ENCODE data around the gene KIAA1755.

GRCh38 chr20:38296433-38296832, 35.9 kb upstream of the KIAA1755 start:
- TF ChIP-seq, protein P1, sequence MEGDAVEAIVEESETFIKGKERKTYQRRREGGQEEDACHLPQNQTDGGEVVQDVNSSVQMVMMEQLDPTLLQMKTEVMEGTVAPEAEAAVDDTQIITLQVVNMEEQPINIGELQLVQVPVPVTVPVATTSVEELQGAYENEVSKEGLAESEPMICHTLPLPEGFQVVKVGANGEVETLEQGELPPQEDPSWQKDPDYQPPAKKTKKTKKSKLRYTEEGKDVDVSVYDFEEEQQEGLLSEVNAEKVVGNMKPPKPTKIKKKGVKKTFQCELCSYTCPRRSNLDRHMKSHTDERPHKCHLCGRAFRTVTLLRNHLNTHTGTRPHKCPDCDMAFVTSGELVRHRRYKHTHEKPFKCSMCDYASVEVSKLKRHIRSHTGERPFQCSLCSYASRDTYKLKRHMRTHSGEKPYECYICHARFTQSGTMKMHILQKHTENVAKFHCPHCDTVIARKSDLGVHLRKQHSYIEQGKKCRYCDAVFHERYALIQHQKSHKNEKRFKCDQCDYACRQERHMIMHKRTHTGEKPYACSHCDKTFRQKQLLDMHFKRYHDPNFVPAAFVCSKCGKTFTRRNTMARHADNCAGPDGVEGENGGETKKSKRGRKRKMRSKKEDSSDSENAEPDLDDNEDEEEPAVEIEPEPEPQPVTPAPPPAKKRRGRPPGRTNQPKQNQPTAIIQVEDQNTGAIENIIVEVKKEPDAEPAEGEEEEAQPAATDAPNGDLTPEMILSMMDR (IDR thresholded peaks at IDR 0.05 in 2 of 3, conservative IDR thresholded peaks at IDR 0.05 in 1 of 3; ENCODE audit: control insufficient read depth in 2 of 3, extremely low read depth in 1 of 3, insufficient read depth in 1 of 3, low read depth in 3 of 3, low read length in 3 of 3): no peak
- TF ChIP-seq POLR2A (IDR thresholded peaks at IDR 0.05; ENCODE audit: low read depth, low read length): no peak
- no peak for TF ChIP-seq IRF4 (IDR thresholded peaks at IDR 0.05; ENCODE audit: low read depth, low read length)
- TF ChIP-seq RCOR1 (conservative IDR thresholded peaks at IDR 0.05; ENCODE audit: low read depth, low read length): no peak
- TF ChIP-seq ZNF207 (IDR thresholded peaks at IDR 0.05; ENCODE audit: borderline replicate concordance): no peak
- TF ChIP-seq, protein P2, sequence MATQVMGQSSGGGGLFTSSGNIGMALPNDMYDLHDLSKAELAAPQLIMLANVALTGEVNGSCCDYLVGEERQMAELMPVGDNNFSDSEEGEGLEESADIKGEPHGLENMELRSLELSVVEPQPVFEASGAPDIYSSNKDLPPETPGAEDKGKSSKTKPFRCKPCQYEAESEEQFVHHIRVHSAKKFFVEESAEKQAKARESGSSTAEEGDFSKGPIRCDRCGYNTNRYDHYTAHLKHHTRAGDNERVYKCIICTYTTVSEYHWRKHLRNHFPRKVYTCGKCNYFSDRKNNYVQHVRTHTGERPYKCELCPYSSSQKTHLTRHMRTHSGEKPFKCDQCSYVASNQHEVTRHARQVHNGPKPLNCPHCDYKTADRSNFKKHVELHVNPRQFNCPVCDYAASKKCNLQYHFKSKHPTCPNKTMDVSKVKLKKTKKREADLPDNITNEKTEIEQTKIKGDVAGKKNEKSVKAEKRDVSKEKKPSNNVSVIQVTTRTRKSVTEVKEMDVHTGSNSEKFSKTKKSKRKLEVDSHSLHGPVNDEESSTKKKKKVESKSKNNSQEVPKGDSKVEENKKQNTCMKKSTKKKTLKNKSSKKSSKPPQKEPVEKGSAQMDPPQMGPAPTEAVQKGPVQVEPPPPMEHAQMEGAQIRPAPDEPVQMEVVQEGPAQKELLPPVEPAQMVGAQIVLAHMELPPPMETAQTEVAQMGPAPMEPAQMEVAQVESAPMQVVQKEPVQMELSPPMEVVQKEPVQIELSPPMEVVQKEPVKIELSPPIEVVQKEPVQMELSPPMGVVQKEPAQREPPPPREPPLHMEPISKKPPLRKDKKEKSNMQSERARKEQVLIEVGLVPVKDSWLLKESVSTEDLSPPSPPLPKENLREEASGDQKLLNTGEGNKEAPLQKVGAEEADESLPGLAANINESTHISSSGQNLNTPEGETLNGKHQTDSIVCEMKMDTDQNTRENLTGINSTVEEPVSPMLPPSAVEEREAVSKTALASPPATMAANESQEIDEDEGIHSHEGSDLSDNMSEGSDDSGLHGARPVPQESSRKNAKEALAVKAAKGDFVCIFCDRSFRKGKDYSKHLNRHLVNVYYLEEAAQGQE (IDR thresholded peaks at IDR 0.05; ENCODE audit: low read depth, low read length): no peak

Measured in GM12878 (cell line).